Neural progenitor cell (in vitro differentiated cells): Measurements from ENCODE around the gene EEIG1.

ENCODE experiments used
- EZH2 ChIP-seq: fragments of 200-600 bp; sonication (generic); IDR thresholded peaks from 2 replicates; pipeline ENCODE4 v1.6.1; 2017; ENCODE audit warnings: antibody characterized with exemption, mild to moderate bottlenecking, moderate library complexity
- EZH2phosphoT487 ChIP-seq: fragments of 200-600 bp; sonication (generic); IDR thresholded peaks from 2 replicates; pipeline ENCODE4 v1.6.1; 2017; ENCODE audit warnings: antibody characterized with exemption
- TF ChIP-seq, protein P1 (sequence below): fragments of 200-600 bp; sonication (generic); IDR thresholded peaks from 2 replicates; pipeline ENCODE4 v1.5.1; 2017; ENCODE audit warnings: antibody characterized with exemption, mild to moderate bottlenecking

DNA sequence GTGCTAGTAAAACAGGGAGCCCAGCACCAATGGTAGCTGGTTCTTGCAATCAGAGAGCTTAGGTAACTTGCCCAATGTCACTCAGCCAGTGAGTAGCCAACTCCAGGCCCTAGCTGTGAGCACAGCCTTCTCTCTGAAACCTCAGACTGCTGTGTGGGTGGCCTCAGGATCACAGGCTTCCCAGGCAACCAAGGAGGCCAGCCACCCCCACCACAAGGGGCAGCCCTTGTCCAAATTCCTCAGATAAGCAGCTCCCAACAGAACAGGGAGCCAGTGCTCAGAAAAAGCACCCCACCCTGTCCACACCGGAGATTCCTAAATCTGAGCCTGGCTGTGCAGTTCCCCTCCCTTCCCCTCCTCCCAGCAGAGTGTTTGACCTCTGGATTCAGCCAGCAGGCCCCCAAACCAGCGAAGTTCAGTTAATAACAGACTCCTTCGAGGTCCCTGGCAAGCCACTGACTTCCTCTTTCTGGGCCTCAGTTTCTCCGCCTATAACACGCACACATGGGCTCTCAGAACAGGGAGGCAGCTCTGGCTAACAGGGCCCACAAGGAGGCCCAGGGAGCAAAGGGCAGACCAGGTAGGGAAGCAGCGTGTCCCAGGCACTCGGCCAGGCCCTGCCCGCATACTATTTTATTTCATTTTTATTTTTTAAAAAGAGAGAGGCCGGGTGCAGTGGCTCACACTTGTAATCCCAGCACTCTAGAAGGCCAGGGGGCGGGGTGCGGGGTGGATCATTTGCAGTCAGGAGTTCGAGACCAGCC lies 2.7 kb downstream of the EEIG1 start:
- TF ChIP-seq, protein P1, sequence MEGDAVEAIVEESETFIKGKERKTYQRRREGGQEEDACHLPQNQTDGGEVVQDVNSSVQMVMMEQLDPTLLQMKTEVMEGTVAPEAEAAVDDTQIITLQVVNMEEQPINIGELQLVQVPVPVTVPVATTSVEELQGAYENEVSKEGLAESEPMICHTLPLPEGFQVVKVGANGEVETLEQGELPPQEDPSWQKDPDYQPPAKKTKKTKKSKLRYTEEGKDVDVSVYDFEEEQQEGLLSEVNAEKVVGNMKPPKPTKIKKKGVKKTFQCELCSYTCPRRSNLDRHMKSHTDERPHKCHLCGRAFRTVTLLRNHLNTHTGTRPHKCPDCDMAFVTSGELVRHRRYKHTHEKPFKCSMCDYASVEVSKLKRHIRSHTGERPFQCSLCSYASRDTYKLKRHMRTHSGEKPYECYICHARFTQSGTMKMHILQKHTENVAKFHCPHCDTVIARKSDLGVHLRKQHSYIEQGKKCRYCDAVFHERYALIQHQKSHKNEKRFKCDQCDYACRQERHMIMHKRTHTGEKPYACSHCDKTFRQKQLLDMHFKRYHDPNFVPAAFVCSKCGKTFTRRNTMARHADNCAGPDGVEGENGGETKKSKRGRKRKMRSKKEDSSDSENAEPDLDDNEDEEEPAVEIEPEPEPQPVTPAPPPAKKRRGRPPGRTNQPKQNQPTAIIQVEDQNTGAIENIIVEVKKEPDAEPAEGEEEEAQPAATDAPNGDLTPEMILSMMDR: peak; percentile 31
- no peak for TF ChIP-seq EZH2
- TF ChIP-seq EZH2phosphoT487: no peak
